ENCODE results near the gene MAP1LC3A.

Gene MAP1LC3A

GRCh38 chr20:34579979-34580940 is 21.7 kb downstream of the MAP1LC3A start:
- Histone ChIP-seq H3K36me3 (ENCODE audit: insufficient read depth, low read length) (peaks cover 74% of the 10 kb centered on the region), H3K79me2 (ENCODE audit: insufficient read depth, low read length) (no peaks in the 10 kb centered on the region), H3K9ac (ENCODE audit: low read depth, low read length) (no peak overlapping the region), H2AFZ (ENCODE audit: low read depth, low read length) (no peak overlapping the region), H3K4me1 (ENCODE audit: insufficient read depth, low read length) (no peaks in the 10 kb centered on the region), H3K4me3 (ENCODE audit: low read depth in 1 of 2, low read length in 2 of 2) (no peak overlapping the region), H3K27me3 (ENCODE audit: insufficient read depth, low read length, poor library complexity) (no peaks in the 10 kb centered on the region), H3K9me3 (ENCODE audit: insufficient read depth, low read length, severe bottlenecking) (no peaks in the 10 kb centered on the region), H3K27ac (ENCODE audit: low read length) (no peak overlapping the region), H3K4me2 (ENCODE audit: insufficient read depth, low read length) (no peak overlapping the region), H4K20me1 (ENCODE audit: insufficient read depth, low read length) (no peaks in the 10 kb centered on the region)
- ATAC-seq (ENCODE audit: insufficient read depth, low read depth) (peak; percentile 39; the same call in 1 of the 3 replicates), DNase-seq (no peak)
- TF ChIP-seq CTCF (IDR thresholded peaks at IDR 0.05; ENCODE audit: borderline replicate concordance, extremely low read depth, low read length, poor library complexity, severe bottlenecking): no peak
- no peak for TF ChIP-seq EZH2 (IDR thresholded peaks at IDR 0.05; ENCODE audit: borderline replicate concordance, low read depth, low read length, severe bottlenecking)

- Histone ChIP-seq H3K4me2 (ENCODE audit: insufficient read depth, low read length) (no peak overlapping the region), H3K27me3 (ENCODE audit: insufficient read depth, low read length, poor library complexity) (no peaks in the 10 kb centered on the region), H3K9ac (ENCODE audit: low read depth, low read length) (no peak overlapping the region), H4K20me1 (ENCODE audit: insufficient read depth, low read length) (no peaks in the 10 kb centered on the region), H3K27ac (ENCODE audit: low read length) (no peak overlapping the region), H3K79me2 (ENCODE audit: insufficient read depth, low read length) (no peaks in the 10 kb centered on the region), H3K36me3 (ENCODE audit: insufficient read depth, low read length) (peaks cover 80% of the 10 kb centered on the region), H3K4me3 (ENCODE audit: low read depth in 1 of 2, low read length in 2 of 2) (no peak overlapping the region), H2AFZ (ENCODE audit: low read depth, low read length) (no peak overlapping the region), H3K9me3 (ENCODE audit: insufficient read depth, low read length, severe bottlenecking) (no peaks in the 10 kb centered on the region), H3K4me1 (ENCODE audit: insufficient read depth, low read length) (no peaks in the 10 kb centered on the region)
- ATAC-seq (ENCODE audit: insufficient read depth, low read depth) (no peak), DNase-seq (no peak)
- no peak for TF ChIP-seq CTCF (IDR thresholded peaks at IDR 0.05; ENCODE audit: borderline replicate concordance, extremely low read depth, low read length, poor library complexity, severe bottlenecking)
- no peak for TF ChIP-seq EZH2 (IDR thresholded peaks at IDR 0.05; ENCODE audit: borderline replicate concordance, low read depth, low read length, severe bottlenecking)
These were observed 23.0 kb downstream of the MAP1LC3A start for GRCh38 chr20:34581341-34582184.

- no peaks in the 10 kb centered on the region for H3K4me1 ChIP-seq (ENCODE audit: insufficient read depth, low read length)
- no peaks in the 10 kb centered on the region for H3K9me3 ChIP-seq (ENCODE audit: insufficient read depth, low read length, severe bottlenecking)
- H3K4me2 ChIP-seq (ENCODE audit: insufficient read depth, low read length): no peak overlapping the region
- H3K27ac ChIP-seq (ENCODE audit: low read length): no peak overlapping the region
- no peak for ATAC-seq (ENCODE audit: insufficient read depth, low read depth)
- H3K79me2 ChIP-seq (ENCODE audit: insufficient read depth, low read length): no peaks in the 10 kb centered on the region
- no peaks in the 10 kb centered on the region for H4K20me1 ChIP-seq (ENCODE audit: insufficient read depth, low read length)
- DNase-seq: no peak
- peaks cover 86% of the 10 kb centered on the region for H3K36me3 ChIP-seq (ENCODE audit: insufficient read depth, low read length)
- H3K27me3 ChIP-seq (ENCODE audit: insufficient read depth, low read length, poor library complexity): no peaks in the 10 kb centered on the region
- H2AFZ ChIP-seq (ENCODE audit: low read depth, low read length): no peak overlapping the region
- TF ChIP-seq CTCF (IDR thresholded peaks at IDR 0.05; ENCODE audit: borderline replicate concordance, extremely low read depth, low read length, poor library complexity, severe bottlenecking) (no peak), EZH2 (IDR thresholded peaks at IDR 0.05; ENCODE audit: borderline replicate concordance, low read depth, low read length, severe bottlenecking) (no peak)
- H3K4me3 ChIP-seq (ENCODE audit: low read depth in 1 of 2, low read length in 2 of 2): no peak overlapping the region
- no peak overlapping the region for H3K9ac ChIP-seq (ENCODE audit: low read depth, low read length)
These were observed 23.7 kb downstream of the MAP1LC3A start for GRCh38 chr20:34582221-34582620.
